AG10803 (cell line): ENCODE measurements around the gene DDIT3.

Experiments used
- DNase-seq: peaks from one replicate; pipeline ENCODE4 v3.0.0; 2010; ENCODE audit warnings: low read depth
- H3K4me3 ChIP-seq: 2 replicates; pipeline ENCODE4 v1.5.1; 2011; ENCODE audit warnings: mild to moderate bottlenecking, low read length, control low read depth
- CTCF ChIP-seq: conservative IDR thresholded peaks from 2 replicates; pipeline ENCODE4 v1.5.1; 2011; ENCODE audit warnings: mild to moderate bottlenecking, low read length, control low read depth, inconsistent platforms

The DDIT3 gene

GRCh38 chr12:57546438-57547287 lies 26.3 kb upstream of the DDIT3 start, which contains the start of gene DCTN2:
DCTN2 (minus strand) TSS chr12:57547192; CDS start chr12:57547063, 129 bp downstream.
- peak; percentile 97 for DNase-seq
- peak; percentile 20 for TF ChIP-seq CTCF
- H3K4me3 ChIP-seq: peak within 1 kb of the TSS; percentile 88

GRCh38 chr12:57545809-57546437 lies 25.6 kb upstream of the DDIT3 start:
- no peak for DNase-seq
- peak overlapping the region; percentile 88 for H3K4me3 ChIP-seq
- no peak for TF ChIP-seq CTCF

GRCh38 chr12:57543581-57543980 lies 23.3 kb upstream of the DDIT3 start:
- no peak for DNase-seq

GRCh38 chr12:57541717-57542116 lies 21.4 kb upstream of the DDIT3 start:
- DNase-seq: no peak
- no peak overlapping the region for H3K4me3 ChIP-seq
- TF ChIP-seq CTCF: no peak

More at GRCh38 chr12:57543581-57543980, 23.3 kb upstream of the DDIT3 start:
- H3K4me3 ChIP-seq: no peak overlapping the region
- no peak for TF ChIP-seq CTCF

GRCh38 chr12:57541001-57541400 lies 20.7 kb upstream of the DDIT3 start:
- TF ChIP-seq CTCF: no peak
- H3K4me3 ChIP-seq: no peak overlapping the region

GRCh38 chr12:57539134-57539768 lies 18.9 kb upstream of the DDIT3 start:
- no peak for DNase-seq
- TF ChIP-seq CTCF: no peak
- no peak overlapping the region for H3K4me3 ChIP-seq

More at GRCh38 chr12:57541001-57541400, 20.7 kb upstream of the DDIT3 start:
- DNase-seq: no peak
